Occipital lobe (tissue), 2 donors: ENCODE results near the gene C20orf204. TPM values are rescaled to one million over a fixed set of nuclear protein-coding genes. Genes with fewer than 3 reads are reported as not detected.

Experiments
- DNase-seq: peaks from one replicate; lab custom pipeline; 2025; lab: John Stamatoyannopoulos, UW
- total RNA-seq: library from RNA; depleted of rRNA; stranded (reverse); fragments of >200 nt; gene quantifications from one replicate; pipeline ENCODE4 v1.2.3, GENCODE V29; 2014

C20orf204 gene
- total RNA-seq, 1 donor from 2014 or later = 1.2 TPM

GRCh38 chr20:64041781-64042053 is 5.7 kb downstream of the C20orf204 start:
- DNase-seq = no peak

GRCh38 chr20:64042054-64042781 is 6.2 kb downstream of the C20orf204 start:
- DNase-seq = no peak

- DNase-seq = no peak
These were observed 7.8 kb downstream of the C20orf204 start for GRCh38 chr20:64043768-64044167.

- no peak for DNase-seq
These were observed 8.7 kb downstream of the C20orf204 start for GRCh38 chr20:64044484-64045247.

- no peak for DNase-seq
These were observed 9.5 kb downstream of the C20orf204 start for GRCh38 chr20:64045346-64046011.

GRCh38 chr20:64047046-64047389 is 11.0 kb downstream of the C20orf204 start:
- no peak for DNase-seq

GRCh38 chr20:64047968-64048401 is 12.0 kb downstream of the C20orf204 start:
- no peak for DNase-seq

- DNase-seq = no peak
These were observed 12.5 kb downstream of the C20orf204 start for GRCh38 chr20:64048402-64049044.

- no peak for DNase-seq
These were observed 13.3 kb downstream of the C20orf204 start, which contains the start of gene SOX18 for GRCh38 chr20:64049060-64049877. TSS of gene SOX18 (minus strand) at chr20:64049639. CDS start at chr20:64049516, 123 bp downstream.

GRCh38 chr20:64049878-64050260 is 13.9 kb downstream of the C20orf204 start:
- DNase-seq = no peak

- no peak for DNase-seq
These were observed 14.5 kb downstream of the C20orf204 start for GRCh38 chr20:64050261-64051032.

- no peak for DNase-seq
These were observed 15.1 kb downstream of the C20orf204 start for GRCh38 chr20:64051033-64051452.

- no peak for DNase-seq
These were observed 15.8 kb downstream of the C20orf204 start for GRCh38 chr20:64051561-64052325.

- DNase-seq = no peak
These were observed 16.3 kb downstream of the C20orf204 start for GRCh38 chr20:64052326-64052722.

- no peak for DNase-seq
These were observed 17.2 kb downstream of the C20orf204 start for GRCh38 chr20:64052987-64053840.

- DNase-seq = no peak
These were observed 18.1 kb downstream of the C20orf204 start for GRCh38 chr20:64053841-64054661.

GRCh38 chr20:64055396-64055892 is 19.5 kb downstream of the C20orf204 start:
- no peak for DNase-seq
